Measurements from ENCODE around the gene HIBCH. TPM values are rescaled to one million over a fixed set of nuclear protein-coding genes. Genes with fewer than 3 reads are reported as not detected.

HIBCH gene
- polyA plus RNA-seq, 1 of the 3 experiments (the other 2 are of a cell fraction), result 8.4 TPM

DNA sequence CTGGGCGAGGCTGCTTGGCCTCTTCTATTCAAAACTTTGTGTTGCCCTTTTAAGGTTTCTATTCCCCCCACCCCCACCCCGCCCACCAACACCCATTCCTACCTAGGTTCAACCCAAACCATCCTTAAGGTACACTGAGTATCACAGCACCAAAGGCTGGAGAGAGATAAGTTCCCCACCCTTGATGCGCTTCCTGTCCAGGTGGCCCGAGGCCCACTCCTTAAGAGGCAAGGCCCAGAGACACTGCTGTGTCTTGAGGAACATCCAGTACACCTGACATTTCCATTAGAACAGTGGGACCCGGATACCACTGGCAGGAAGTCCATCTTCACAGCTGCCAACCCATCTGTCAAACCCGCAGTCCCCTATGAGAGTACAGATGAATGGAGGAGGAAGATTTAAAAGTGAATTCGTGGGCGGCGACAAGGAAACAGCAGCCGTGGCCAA, 23.5 kb upstream of the HIBCH start (continued):
- no peak for TF ChIP-seq ZBTB33 (IDR thresholded peaks at IDR 0.05; ENCODE audit: borderline replicate concordance, low read depth)

- ChIA-PET POLR2A (no interaction called here), CTCF (interaction anchor here (2.5 to 2.8 kb wide), 2 partner anchors 10 to 169 kb away, joined by 8 to 19 read pairs; no protein-coding TSS in a partner anchor)
- Histone ChIP-seq H3K9me3 (no peaks in the 10 kb centered on the region), H3K4me2 (no peak overlapping the region), H2AFZ (ENCODE audit: low read depth) (no peak overlapping the region), H3K9me2 (no peaks in the 10 kb centered on the region), H4K20me1 (ENCODE audit: insufficient read depth) (no peaks in the 10 kb centered on the region), H3K4me1 (ENCODE audit: control insufficient read depth in 1 of 2, insufficient read depth in 2 of 2, low read depth in 1 of 2, low read length in 1 of 2) (peaks cover 4 to 9% of the 10 kb centered on the region in 2 experiments; a peak in 2 of 4 replicates), H3K36me3 (replicated peaks in 1 of 2; ENCODE audit: control insufficient read depth in 1 of 2, insufficient read depth in 2 of 2, low read length in 1 of 2) (no peaks in the 10 kb centered on the region), H3K27me3 (ENCODE audit: insufficient read depth) (no peaks in the 10 kb centered on the region), H3K4me3 (ENCODE audit: low read depth in 2 of 2, low read length in 1 of 2) (no peak overlapping the region), H3F3A (replicated peaks; ENCODE audit: insufficient read depth) (peaks cover 9% of the 10 kb centered on the region), H3K79me2 (ENCODE audit: insufficient read depth) (no peaks in the 10 kb centered on the region), H3K27ac (ENCODE audit: low read depth in 2 of 2, low read length in 1 of 2) (no peak overlapping the region), H3K9ac (no peak overlapping the region)
- DNase-seq, result no peak
- 91% methylated on average over 4 of the region's 4 CpGs for WGBS (ENCODE audit: low lambda C conversion rate)
- TF ChIP-seq ELF1 (IDR thresholded peaks at IDR 0.05), result no peak
- TF ChIP-seq, protein P1, sequence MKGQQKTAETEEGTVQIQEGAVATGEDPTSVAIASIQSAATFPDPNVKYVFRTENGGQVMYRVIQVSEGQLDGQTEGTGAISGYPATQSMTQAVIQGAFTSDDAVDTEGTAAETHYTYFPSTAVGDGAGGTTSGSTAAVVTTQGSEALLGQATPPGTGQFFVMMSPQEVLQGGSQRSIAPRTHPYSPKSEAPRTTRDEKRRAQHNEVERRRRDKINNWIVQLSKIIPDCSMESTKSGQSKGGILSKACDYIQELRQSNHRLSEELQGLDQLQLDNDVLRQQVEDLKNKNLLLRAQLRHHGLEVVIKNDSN (IDR thresholded peaks at IDR 0.05; ENCODE audit: borderline replicate concordance, low read depth), result no peak
- TF ChIP-seq TCF12 (IDR thresholded peaks at IDR 0.05), result no peak
Observed at GRCh38 chr2:190342611-190343010, 23.0 kb upstream of the HIBCH start.

- H3K27ac ChIP-seq (ENCODE audit: low read depth in 2 of 2, low read length in 1 of 2), result no peak overlapping the region
- 72% methylated on average over 2 of the region's 2 CpGs for whole genome bisulfite sequencing (ENCODE audit: low lambda C conversion rate)
- H4K20me1 ChIP-seq (ENCODE audit: insufficient read depth), result no peaks in the 10 kb centered on the region
- no peak overlapping the region for H3K9ac ChIP-seq
- H2AFZ ChIP-seq (ENCODE audit: low read depth), result no peak overlapping the region
- no peaks in the 10 kb centered on the region for H3K79me2 ChIP-seq (ENCODE audit: insufficient read depth)
- no peak for DNase-seq
- H3K9me2 ChIP-seq, result no peaks in the 10 kb centered on the region
- no peaks in the 10 kb centered on the region for H3K9me3 ChIP-seq
- H3K27me3 ChIP-seq (ENCODE audit: insufficient read depth), result no peaks in the 10 kb centered on the region
- no peak for TF ChIP-seq EP300 (IDR thresholded peaks at IDR 0.05; ENCODE audit: borderline replicate concordance in 1 of 2, low read depth in 1 of 2, low read length in 1 of 2)
- TF ChIP-seq GATA2 (CRISPR knock-in tag; IDR thresholded peaks at IDR 0.05), result no peak
- TF ChIP-seq FOXM1 (IDR thresholded peaks at IDR 0.05; ENCODE audit: low read depth), result no peak
- TF ChIP-seq, protein P2, sequence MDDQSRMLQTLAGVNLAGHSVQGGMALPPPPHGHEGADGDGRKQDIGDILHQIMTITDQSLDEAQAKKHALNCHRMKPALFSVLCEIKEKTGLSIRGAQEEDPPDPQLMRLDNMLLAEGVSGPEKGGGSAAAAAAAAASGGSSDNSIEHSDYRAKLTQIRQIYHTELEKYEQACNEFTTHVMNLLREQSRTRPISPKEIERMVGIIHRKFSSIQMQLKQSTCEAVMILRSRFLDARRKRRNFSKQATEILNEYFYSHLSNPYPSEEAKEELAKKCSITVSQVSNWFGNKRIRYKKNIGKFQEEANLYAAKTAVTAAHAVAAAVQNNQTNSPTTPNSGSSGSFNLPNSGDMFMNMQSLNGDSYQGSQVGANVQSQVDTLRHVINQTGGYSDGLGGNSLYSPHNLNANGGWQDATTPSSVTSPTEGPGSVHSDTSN (IDR thresholded peaks at IDR 0.05), result no peak
- no peak for TF ChIP-seq MEF2A (IDR thresholded peaks at IDR 0.05; ENCODE audit: borderline replicate concordance, low read depth)
- TF ChIP-seq, protein P3, sequence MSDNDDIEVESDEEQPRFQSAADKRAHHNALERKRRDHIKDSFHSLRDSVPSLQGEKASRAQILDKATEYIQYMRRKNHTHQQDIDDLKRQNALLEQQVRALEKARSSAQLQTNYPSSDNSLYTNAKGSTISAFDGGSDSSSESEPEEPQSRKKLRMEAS (IDR thresholded peaks at IDR 0.05; ENCODE audit: low read depth), result no peak
- peaks cover 4 to 9% of the 10 kb centered on the region in 2 experiments; a peak in 2 of 4 replicates for H3K4me1 ChIP-seq (ENCODE audit: control insufficient read depth in 1 of 2, insufficient read depth in 2 of 2, low read depth in 1 of 2, low read length in 1 of 2)
- H3K4me3 ChIP-seq (ENCODE audit: low read depth in 2 of 2, low read length in 1 of 2), result no peak overlapping the region
- peaks cover 9% of the 10 kb centered on the region for H3F3A ChIP-seq (replicated peaks; ENCODE audit: insufficient read depth)
- ChIA-PET POLR2A (no interaction called here), CTCF (interaction anchor here (1.4 kb wide), 1 partner anchor 20 kb away, joined by 3 read pairs; no protein-coding TSS in a partner anchor)
- no peaks in the 10 kb centered on the region for H3K36me3 ChIP-seq (replicated peaks in 1 of 2; ENCODE audit: control insufficient read depth in 1 of 2, insufficient read depth in 2 of 2, low read length in 1 of 2)
- H3K4me2 ChIP-seq, result no peak overlapping the region
Observed at GRCh38 chr2:190340369-190340768, 20.7 kb upstream of the HIBCH start.

All from SK-N-SH (cell line).